Cerebellar nuclear complex (tissue), 1 donor: ENCODE measurements around the gene FAM47C.
"Not testable (repeated sequence)": the region's sequence is repeated elsewhere in the genome, so short reads cannot be mapped to it uniquely, and the experiment has no call there.

Source experiments
- DNase-seq, 2 experiments: peaks; one replicate each; lab custom pipeline; 2025; lab: John Stamatoyannopoulos, UW

FAM47C gene

GRCh38 chrX:37008182-37008581 is at the start of gene FAM47C:
Gene FAM47C (plus strand): TSS chrX:37008366. CDS start chrX:37008411, 45 bp downstream.
- not testable (repeated sequence) for DNase-seq

DNA sequence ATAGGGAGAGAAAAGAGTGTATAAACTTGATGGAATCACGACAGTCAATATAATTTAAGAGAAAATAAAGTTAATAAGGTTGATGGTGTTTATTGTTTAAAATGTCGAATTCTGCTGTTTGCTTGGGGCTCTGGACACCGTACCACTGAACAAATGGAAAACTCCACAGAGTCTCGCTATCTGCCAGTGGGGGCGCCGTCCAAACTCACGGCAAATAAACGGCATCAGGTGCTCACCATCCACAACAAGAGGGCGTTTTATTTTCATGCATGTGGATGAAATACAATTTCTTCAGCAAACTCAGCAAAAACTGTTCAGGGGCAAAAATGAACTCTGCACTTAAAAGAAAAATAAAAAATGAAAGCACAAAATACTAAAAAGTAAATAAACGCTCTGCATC is 46.6 kb upstream of the FAM47C start:
- no peak for DNase-seq

DNA sequence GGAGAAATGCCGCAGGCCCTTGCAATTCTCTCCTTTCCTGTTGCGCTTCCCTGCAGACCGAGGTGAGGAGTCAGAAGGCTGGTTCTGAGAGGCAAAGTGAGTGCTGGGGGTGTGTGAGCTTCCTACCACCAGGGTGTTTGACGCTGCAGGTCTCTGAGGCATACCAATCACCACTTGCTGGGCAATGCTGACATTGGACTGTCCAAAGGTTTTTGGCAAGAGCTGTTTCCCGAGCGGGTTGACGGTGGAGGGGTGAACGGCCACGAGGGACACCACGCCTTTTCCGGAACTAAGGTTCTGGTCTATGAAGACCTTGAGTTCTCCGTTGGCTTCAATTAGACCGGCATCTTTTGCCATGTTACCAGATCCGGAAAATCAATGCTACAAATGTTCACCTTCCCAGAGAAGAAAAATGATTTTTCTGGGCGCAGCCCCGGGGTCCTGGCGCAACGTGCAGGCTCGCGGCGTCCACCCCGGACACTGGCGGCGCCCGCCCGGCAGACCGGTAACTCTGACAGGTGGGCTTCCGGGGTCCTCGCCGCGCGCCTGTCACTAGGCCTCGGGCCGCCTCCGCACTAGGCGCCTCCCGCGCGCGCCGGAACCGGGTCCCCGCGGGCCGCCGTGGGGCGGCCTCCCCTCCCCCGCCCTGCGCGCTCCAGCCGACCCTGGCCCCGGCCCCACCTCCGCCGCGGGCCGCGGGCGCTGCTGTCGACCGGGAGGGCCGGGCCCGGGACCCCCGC is 44.9 kb upstream of the FAM47C start:
- DNase-seq: no peak

DNA sequence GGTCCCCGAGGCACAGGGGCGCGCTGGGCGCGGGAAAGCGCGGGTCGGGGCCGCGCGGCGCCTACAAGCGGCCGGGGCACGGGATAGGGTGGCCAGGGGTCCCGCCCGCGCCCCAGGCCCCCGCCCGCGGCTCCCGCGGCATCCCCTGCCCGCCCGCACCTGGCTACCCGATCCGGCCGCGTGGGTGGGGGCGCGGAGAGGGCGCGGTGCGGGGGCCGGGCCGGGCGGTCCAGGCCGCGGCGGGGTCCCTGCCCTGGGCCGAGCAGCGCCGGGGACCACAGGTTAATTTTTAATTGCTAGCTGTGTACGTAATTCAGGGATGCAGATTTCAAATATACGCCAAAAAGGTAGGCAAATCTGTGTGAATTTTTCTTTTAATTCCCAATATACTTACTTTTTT is 44.3 kb upstream of the FAM47C start:
- DNase-seq: no peak

DNA sequence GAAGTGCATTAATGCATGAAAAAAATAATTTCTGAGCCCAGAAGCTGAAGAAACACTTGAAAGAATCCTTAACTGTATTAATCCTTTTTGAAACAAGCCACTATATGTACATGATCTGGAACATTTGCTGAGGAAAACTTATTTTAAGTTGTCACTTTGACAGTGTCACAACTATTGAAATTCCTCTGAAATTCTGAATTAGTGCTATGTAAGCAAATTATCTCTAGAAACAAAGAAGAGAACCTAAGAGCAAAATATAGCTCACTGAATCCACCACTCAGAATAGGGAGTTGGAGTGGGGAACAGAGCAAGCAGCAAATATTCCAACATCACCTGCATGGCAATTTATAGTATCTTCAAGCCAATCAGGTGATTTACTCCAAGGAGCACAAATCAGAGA is 34.6 kb upstream of the FAM47C start:
- DNase-seq: no peak

GRCh38 chrX:36974911-36975310 is 33.3 kb upstream of the FAM47C start:
- DNase-seq: no peak

GRCh38 chrX:36978886-36979285 is 29.3 kb upstream of the FAM47C start:
- DNase-seq: no peak

- no peak for DNase-seq
Observed at GRCh38 chrX:36983831-36984230, 24.3 kb upstream of the FAM47C start.

DNA sequence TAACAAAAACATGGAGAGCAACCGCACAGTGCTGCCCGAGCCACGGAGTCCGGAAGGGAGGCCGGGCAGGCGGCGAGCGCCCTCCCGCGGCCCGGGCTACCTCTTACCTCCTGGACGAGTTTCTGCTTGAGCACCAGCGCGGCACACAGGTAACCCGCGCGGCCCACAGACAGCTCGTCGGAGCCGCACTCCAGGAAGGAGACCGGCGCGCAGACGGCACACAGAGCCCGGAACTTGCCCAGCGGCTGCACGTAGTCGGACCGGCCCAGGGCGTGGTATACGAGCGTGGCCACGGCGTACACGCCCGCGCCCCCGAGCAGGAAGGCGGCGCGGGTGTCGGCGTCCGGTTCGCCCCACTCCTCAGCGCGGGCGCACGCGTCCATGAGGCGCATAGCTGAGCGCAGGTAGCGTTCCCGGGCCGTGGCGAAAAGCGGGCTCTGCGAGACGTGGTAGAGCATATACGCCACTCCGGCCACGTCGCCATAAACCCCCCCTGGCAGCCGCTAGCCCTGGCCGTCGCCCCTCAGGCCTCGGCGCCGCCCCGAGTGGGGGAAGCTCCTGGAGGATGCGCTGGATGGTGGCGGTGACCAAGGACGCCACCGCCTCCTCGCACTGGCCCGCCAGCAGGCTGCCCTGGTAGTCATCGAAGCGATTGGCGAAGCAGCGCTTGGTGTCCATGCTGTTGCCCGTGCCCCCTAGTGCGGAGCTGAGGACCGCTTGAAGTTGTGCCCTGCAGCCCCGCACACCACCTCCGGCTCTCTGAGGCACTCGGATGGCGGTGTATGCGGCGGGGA is 22.6 kb upstream of the FAM47C start:
- not testable (repeated sequence) for DNase-seq

DNA sequence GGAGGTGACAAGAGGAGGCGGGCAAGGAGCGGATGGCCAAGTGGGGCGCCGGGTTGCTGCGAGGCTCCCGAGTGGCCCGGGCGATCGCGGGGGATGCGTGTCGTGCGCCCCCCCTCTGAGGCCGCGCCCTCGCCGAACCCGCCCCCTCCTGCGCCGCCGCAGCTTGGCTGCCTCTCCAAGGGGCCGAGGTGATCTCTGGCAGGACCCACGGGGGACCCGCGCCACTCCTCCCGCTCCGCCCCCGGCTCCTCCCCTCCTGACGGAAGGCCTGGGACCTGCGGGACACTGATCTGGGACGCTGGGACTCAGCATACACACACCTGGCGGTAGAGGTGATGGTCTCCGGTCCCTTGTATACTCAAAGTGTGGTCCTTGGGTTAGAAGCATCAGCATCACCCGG is 21.9 kb upstream of the FAM47C start:
- no peak for DNase-seq

DNA sequence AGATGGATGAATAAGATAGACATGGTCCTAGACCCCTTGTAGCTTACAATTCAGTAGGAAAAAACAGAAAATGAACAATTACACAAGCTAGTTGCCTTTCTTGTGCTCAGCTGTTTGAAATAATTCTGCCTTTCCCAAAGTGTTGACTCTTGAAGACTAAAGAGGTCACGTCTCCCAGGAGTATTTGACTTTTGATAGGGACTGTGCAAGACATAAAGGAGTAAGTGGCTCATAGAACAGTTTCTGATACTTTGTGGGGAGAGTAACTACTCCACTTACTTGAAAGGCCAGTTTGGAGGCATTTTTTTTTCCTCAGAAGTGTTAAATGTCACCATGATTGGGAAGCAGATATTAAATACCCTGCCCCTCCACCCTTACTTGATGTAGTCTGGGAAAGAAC is 21.0 kb upstream of the FAM47C start:
- not testable (repeated sequence) for DNase-seq

- no peak for DNase-seq
Observed at GRCh38 chrX:37000140-37000539, 8.0 kb upstream of the FAM47C start.

- no peak for DNase-seq
Observed at GRCh38 chrX:37010496-37010895, 2.3 kb downstream of the FAM47C start.

- not testable (repeated sequence) for DNase-seq
Observed at GRCh38 chrX:37034260-37034659, 26.1 kb downstream of the FAM47C start.

GRCh38 chrX:37036674-37037220 is 28.6 kb downstream of the FAM47C start:
- DNase-seq: not testable (repeated sequence)

- DNase-seq: not testable (repeated sequence)
Observed at GRCh38 chrX:37038814-37039213, 30.6 kb downstream of the FAM47C start.

DNA sequence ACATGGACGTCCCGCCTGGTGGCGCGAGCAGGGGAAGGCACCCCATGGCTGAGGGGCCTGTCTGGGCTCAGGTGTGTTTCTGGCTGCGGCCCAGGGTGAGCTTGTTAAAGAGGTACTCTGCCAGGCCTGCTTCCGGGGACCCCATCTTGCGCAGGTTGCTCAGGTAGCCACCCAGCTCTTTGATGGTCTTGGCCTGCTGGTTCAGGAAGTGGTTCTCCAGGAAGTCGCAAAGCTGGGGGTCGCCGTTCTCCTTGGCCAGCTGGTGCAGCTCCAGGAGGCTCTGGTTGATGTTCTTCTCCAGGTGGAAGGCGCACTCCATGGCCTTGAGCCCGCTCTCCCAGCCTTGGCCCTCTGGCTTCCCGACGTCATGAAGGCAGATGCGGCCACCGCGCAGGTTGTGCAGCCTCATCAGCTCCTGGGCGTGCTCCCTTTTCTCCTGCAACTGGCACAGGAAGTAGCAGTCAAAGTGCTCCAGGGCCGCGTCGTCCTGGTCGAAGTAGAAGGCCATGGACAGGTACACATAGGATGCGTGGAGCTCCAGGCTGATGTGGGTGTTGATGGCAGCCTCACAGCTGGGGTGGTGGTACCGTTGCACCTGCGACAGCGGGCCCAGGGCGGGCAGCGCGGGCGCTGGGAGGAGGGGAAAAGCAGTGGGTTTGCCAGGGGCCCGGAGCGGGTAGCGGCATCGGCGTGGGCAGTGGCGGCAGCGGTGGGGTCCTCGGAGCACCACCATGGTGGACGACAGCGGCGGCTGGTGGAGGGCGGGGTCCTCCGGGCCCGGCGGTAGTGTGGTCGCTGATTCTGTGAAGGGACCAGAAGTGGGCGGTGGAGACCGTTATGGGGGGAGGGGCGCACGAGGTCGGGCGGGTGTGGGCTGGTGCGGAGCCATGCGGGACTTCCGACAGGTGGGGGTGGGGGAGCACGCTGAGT is 35.1 kb downstream of the FAM47C start:
- DNase-seq: not testable (repeated sequence)

GRCh38 chrX:37047776-37048175 is 39.6 kb downstream of the FAM47C start:
- no peak for DNase-seq

- DNase-seq: not testable (repeated sequence)
Observed at GRCh38 chrX:37057572-37057971, 49.4 kb downstream of the FAM47C start.

GRCh38 chrX:37060999-37061398 is 52.8 kb downstream of the FAM47C start:
- no peak for DNase-seq
